Bladder microvascular endothelial cell (primary cell): ENCODE data around the gene JAZF1. TPM values are rescaled to one million over a fixed set of nuclear protein-coding genes. Genes with fewer than 3 reads are reported as not detected.

Source experiments
- total RNA-seq: library from RNA; depleted of rRNA; stranded (reverse); fragments of >200 nt; gene quantifications from 2 replicates; pipeline ENCODE4 v1.2.3, GENCODE V29; 2014

The JAZF1 gene
- total RNA-seq, result 2.9 and 5.7 TPM in 2 replicates

GRCh38 chr7:28180364-28181147, at the start of gene JAZF1:
Gene JAZF1, minus strand, starts transcription at chr7:28180795.

Other genes with a start within 250 kb of the JAZF1 start
- 2.1 and 12.5 TPM in 2 replicates for gene CREB5, start 231.7 kb upstream of the JAZF1 start, total RNA-seq